ENCODE results near the gene DNMT3A. TPM values are rescaled to one million over a fixed set of nuclear protein-coding genes. Genes with fewer than 3 reads are reported as not detected.

Gene DNMT3A
- total and polyA plus RNA-seq, 2 experiments from 2014 or later: 47.2 to 80.4 TPM

- Histone ChIP-seq H2AFZ (no peak overlapping the region), H3F3A (replicated peaks; ENCODE audit: low read depth) (peaks cover 5% of the 10 kb centered on the region; the same call in 1 of the 2 replicates), H3K9me2 (ENCODE audit: insufficient read depth) (no peaks in the 10 kb centered on the region), H3K4me3 (no peak overlapping the region), H4K20me1 (replicated peaks; ENCODE audit: insufficient read depth) (no peaks in the 10 kb centered on the region), H3K79me2 (replicated peaks; ENCODE audit: insufficient read depth) (no peaks in the 10 kb centered on the region), H3K4me1 (ENCODE audit: insufficient read depth) (peaks cover 3% of the 10 kb centered on the region; the same call in 1 of the 2 replicates), H3K4me2 (no peak overlapping the region), H3K27me3 (ENCODE audit: insufficient read depth) (no peaks in the 10 kb centered on the region), H3K27ac (ENCODE audit: low read depth) (no peak overlapping the region), H3K36me3 (ENCODE audit: insufficient read depth) (no peaks in the 10 kb centered on the region)
- Mint-ChIP-seq H3K9me3 (no peaks in the 10 kb centered on the region; the same call in 2 of the 3 replicates), H3K27me3 (ENCODE audit: insufficient read depth, low read depth, poor library complexity) (peaks cover 9% of the 10 kb centered on the region), H3K36me3 (ENCODE audit: low read depth) (no peaks in the 10 kb centered on the region), H3K27ac (no peak overlapping the region), H3K4me1 (no peaks in the 10 kb centered on the region; the same call in 2 of the 3 replicates), H3K4me3 (no peak overlapping the region)
- ATAC-seq (no peak), DNase-seq (ENCODE audit: low spot score) (no peak)
- TF ChIP-seq ZNF114 (CRISPR knock-in tag; IDR thresholded peaks at IDR 0.05): no peak
- TF ChIP-seq ETS1 (IDR thresholded peaks at IDR 0.05): no peak
- no peak for TF ChIP-seq REST (IDR thresholded peaks at IDR 0.05; ENCODE audit: unreplicated experiment)
- no peak for TF ChIP-seq NANOG (IDR thresholded peaks at IDR 0.05; ENCODE audit: borderline replicate concordance)
- no peak for TF ChIP-seq POLR2AphosphoS5 (IDR thresholded peaks at IDR 0.05; ENCODE audit: low read depth)
- no peak for TF ChIP-seq STAT1 (IDR thresholded peaks at IDR 0.05; ENCODE audit: unreplicated experiment)
- no peak for TF ChIP-seq JUNB (IDR thresholded peaks at IDR 0.05; ENCODE audit: unreplicated experiment)
- no peak for TF ChIP-seq CTCF (conservative IDR thresholded peaks at IDR 0.05; ENCODE audit: low read depth in 2 of 2)
- TF ChIP-seq EZH2 (IDR thresholded peaks at IDR 0.05; ENCODE audit: low read depth, unreplicated experiment): no peak
- no peak for TF ChIP-seq CREB1 (CRISPR knock-in tag; IDR thresholded peaks at IDR 0.05; ENCODE audit: low read depth)
- no peak for TF ChIP-seq ZNF331 (CRISPR knock-in tag; IDR thresholded peaks at IDR 0.05; ENCODE audit: low read depth)
Measured at GRCh38 chr2:25219621-25220020, 122.1 kb downstream of the DNMT3A start.

All from GM23338 (cell line).